ENCODE results near the gene RAB10. TPM values are rescaled to one million over a fixed set of nuclear protein-coding genes. Genes with fewer than 3 reads are reported as not detected.

The RAB10 gene
- total and polyA plus RNA-seq, 4 donors, result 26.6 to 52.2 (median 41.6) TPM

GRCh38 chr2:26170795-26171194 is 136.9 kb downstream of the RAB10 start:
- no peak for DNase-seq (ENCODE audit: low spot score)
- Histone ChIP-seq H3K9ac (ENCODE audit: low read depth in 1 of 2, low read length in 2 of 2) (no peak overlapping the region), H3K27ac (ENCODE audit: low read depth in 1 of 2, low read length in 2 of 2) (no peak overlapping the region), H3K9me3 (ENCODE audit: control insufficient read depth in 4 of 4, low read length in 3 of 4) (no peaks in the 10 kb centered on the region), H3K27me3 (ENCODE audit: control insufficient read depth in 4 of 4, insufficient read depth in 4 of 4, low read length in 3 of 4) (peaks cover 0 to 6% (median 0%) of the 10 kb centered on the region in 4 donors), H3K4me1 (ENCODE audit: control insufficient read depth in 4 of 4, insufficient read depth in 4 of 4, low read length in 3 of 4) (peaks cover 0 to 8% (median 4%) of the 10 kb centered on the region in 4 donors), H3K4me3 (ENCODE audit: low read depth in 1 of 3, low read length in 3 of 3) (no peak overlapping the region), H3K36me3 (ENCODE audit: control insufficient read depth in 4 of 4, insufficient read depth in 3 of 4, low read depth in 1 of 4, low read length in 3 of 4) (no peaks in the 10 kb centered on the region)
- TF ChIP-seq FOXA2 (IDR thresholded peaks at IDR 0.05) (no peak), TAF1 (conservative IDR thresholded peaks at IDR 0.05) (no peak), REST (IDR thresholded peaks at IDR 0.05) (no peak), ATF3 (IDR thresholded peaks at IDR 0.05) (no peak), HNF4A (conservative IDR thresholded peaks at IDR 0.05) (no peak), YY1 (IDR thresholded peaks at IDR 0.05) (no peak), FOXA1 (IDR thresholded peaks at IDR 0.05) (no peak)
- 90% methylated on average over 9 of the region's 9 CpGs for WGBS

GRCh38 chr2:26172189-26172870 is 138.4 kb downstream of the RAB10 start:
- H3K9me3 ChIP-seq (ENCODE audit: control insufficient read depth in 4 of 4, low read length in 3 of 4), result no peaks in the 10 kb centered on the region
- H3K4me1 ChIP-seq (ENCODE audit: control insufficient read depth in 4 of 4, insufficient read depth in 4 of 4, low read length in 3 of 4), result peaks cover 0 to 8% (median 4%) of the 10 kb centered on the region in 4 donors
- H3K27me3 ChIP-seq (ENCODE audit: control insufficient read depth in 4 of 4, insufficient read depth in 4 of 4, low read length in 3 of 4), result peaks cover 0 to 6% (median 0%) of the 10 kb centered on the region in 4 donors
- H3K9ac ChIP-seq (ENCODE audit: low read depth in 1 of 2, low read length in 2 of 2), result no peak overlapping the region
- no peak for DNase-seq (ENCODE audit: low spot score)
- TF ChIP-seq RAD21 (IDR thresholded peaks at IDR 0.05) (no peak), YY1 (IDR thresholded peaks at IDR 0.05) (no peak)
- no peak overlapping the region for H3K27ac ChIP-seq (ENCODE audit: low read depth in 1 of 2, low read length in 2 of 2)
- no peaks in the 10 kb centered on the region for H3K36me3 ChIP-seq (ENCODE audit: control insufficient read depth in 4 of 4, insufficient read depth in 3 of 4, low read depth in 1 of 4, low read length in 3 of 4)
- H3K4me3 ChIP-seq (ENCODE audit: low read depth in 1 of 3, low read length in 3 of 3), result peak overlapping the region in 1 of 3 donors; percentile 46
- 24% methylated on average over 56 of the region's 56 CpGs for WGBS

- H3K27ac ChIP-seq (ENCODE audit: low read depth in 1 of 2, low read length in 2 of 2), result no peak within 1 kb of the TSS
- no peak for TF ChIP-seq GABPA (IDR thresholded peaks at IDR 0.05 in 1 of 2, conservative IDR thresholded peaks at IDR 0.05 in 1 of 2)
- no peak for TF ChIP-seq EGR1 (IDR thresholded peaks at IDR 0.05; ENCODE audit: low read depth in 2 of 2)
- TF ChIP-seq YY1 (IDR thresholded peaks at IDR 0.05), result no peak
- no peak for TF ChIP-seq HNF4A (conservative IDR thresholded peaks at IDR 0.05)
- no peak for TF ChIP-seq CTCF (IDR thresholded peaks at IDR 0.05; ENCODE audit: low read depth, low read length, missing input control)
- TF ChIP-seq HNF4G (IDR thresholded peaks at IDR 0.05), result no peak
- no peak for TF ChIP-seq REST (IDR thresholded peaks at IDR 0.05)
- no peak for TF ChIP-seq RXRA (IDR thresholded peaks at IDR 0.05)
- peak within 1 kb of the TSS in 1 of 3 donors; percentile 46 for H3K4me3 ChIP-seq (ENCODE audit: low read depth in 1 of 3, low read length in 3 of 3)
- H3K4me1 ChIP-seq (ENCODE audit: control insufficient read depth in 4 of 4, insufficient read depth in 4 of 4, low read length in 3 of 4), result peaks cover 0 to 8% (median 4%) of the 10 kb centered on the region in 4 donors
- H3K9ac ChIP-seq (ENCODE audit: low read depth in 1 of 2, low read length in 2 of 2), result no peak within 1 kb of the TSS
- no peaks in the 10 kb centered on the region for H3K9me3 ChIP-seq (ENCODE audit: control insufficient read depth in 4 of 4, low read length in 3 of 4)
- 3% methylated on average over 97 of the region's 102 CpGs for WGBS
- H3K27me3 ChIP-seq (ENCODE audit: control insufficient read depth in 4 of 4, insufficient read depth in 4 of 4, low read length in 3 of 4), result peaks cover 0 to 6% (median 0%) of the 10 kb centered on the region in 4 donors
- DNase-seq (ENCODE audit: low spot score), result no peak
- H3K36me3 ChIP-seq (ENCODE audit: control insufficient read depth in 4 of 4, insufficient read depth in 3 of 4, low read depth in 1 of 4, low read length in 3 of 4), result no peaks in the 10 kb centered on the region
These were observed 139.2 kb downstream of the RAB10 start, which contains the start of gene GAREM2 for GRCh38 chr2:26172871-26173775. Gene GAREM2 (plus strand): TSS chr2:26173088. CDS start chr2:26173221, 133 bp downstream.

All from liver (tissue), 9 donors.